RPMI8226 (cell line): ENCODE results near the gene ASCL1.
A peak's percentile ranks its signal among the peaks of the same experiment; 100 is the strongest.

Experiments
- DNase-seq: peaks from one replicate; pipeline ENCODE4 v3.0.0-alpha.2; 2015

ASCL1 gene

DNA sequence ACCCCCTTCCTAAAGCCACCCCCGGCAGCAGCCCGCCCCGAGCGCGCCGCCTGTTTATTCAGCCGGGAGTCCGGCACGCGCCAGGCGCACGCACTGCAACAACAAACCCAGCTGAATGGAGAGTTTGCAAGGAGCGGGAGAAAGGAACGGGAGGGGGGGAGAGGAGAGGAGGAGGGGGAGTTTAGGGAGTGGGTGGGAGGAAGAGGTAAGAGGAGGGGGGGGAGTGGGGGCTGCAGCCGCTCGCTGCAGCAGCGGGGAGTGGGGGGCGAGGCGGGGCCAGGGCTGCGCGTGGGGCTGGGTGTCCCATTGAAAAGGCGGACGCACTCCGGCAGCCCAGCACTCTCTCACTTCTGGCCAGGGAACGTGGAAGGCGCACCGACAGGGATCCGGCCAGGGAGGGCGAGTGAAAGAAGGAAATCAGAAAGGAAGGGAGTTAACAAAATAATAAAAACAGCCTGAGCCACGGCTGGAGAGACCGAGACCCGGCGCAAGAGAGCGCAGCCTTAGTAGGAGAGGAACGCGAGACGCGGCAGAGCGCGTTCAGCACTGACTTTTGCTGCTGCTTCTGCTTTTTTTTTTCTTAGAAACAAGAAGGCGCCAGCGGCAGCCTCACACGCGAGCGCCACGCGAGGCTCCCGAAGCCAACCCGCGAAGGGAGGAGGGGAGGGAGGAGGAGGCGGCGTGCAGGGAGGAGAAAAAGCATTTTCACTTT is at the start of gene ASCL1:
TSS of gene ASCL1 (plus strand) at position 336 of the 712 bp plus-strand sequence. CDS start 571 bp downstream, outside the sequence.
- no peak for DNase-seq

DNA sequence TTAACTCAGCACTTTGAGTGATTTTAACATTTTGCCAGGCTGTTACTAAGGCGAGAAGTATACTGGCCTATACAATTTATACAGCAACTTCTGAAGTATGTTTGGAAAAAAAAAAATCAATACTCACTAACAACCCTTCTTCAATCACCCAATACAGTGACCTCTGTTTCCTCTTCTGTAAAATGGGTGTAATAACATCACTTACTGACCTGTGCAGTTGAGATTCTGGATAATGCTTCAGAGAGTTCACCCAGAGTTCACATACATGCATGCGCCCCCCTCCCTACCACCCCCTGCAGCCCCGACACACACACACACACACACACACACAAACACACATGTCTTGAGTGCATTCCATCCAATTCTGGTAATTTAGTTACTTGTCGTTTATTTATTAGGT is 49.6 kb upstream of the ASCL1 start:
- DNase-seq: no peak

DNA sequence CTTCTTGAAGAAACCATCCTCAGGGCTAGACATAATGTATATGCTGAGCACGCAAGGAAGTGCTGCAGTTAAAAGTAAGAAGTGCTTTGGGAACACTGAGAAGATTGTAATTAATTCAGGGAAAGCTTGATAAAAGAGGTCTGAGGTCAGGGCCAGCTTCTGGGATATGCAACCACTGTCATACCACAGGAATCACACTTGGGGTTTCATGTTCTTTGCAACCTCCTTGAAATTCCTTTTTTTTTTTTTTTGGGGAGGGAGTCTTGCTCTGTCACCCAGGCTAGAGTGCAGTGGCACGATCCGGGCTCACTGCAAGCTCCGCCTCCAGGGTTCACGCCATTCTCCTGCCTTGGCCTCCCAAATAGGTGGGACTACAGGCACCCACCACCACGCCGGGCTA is 47.3 kb upstream of the ASCL1 start:
- no peak for DNase-seq

DNA sequence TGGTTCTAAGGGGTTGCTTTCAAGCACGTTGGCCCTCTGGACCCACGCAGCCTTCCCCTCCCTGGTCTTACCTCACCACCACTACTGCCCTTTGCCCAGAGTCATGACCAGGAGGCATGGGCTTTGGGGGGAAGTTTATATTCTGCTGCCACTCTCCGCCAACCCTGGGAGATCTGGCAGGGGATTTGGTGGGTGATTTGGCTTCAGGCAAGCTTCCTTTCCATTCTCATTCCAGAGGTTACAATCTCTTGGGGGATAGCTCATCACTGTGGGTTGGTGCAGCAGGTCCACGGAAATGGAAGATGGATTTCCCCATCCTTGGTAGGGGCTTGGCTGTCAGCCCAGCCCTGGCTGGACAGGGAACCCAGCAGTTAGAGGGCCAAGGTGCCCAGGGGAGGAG is 46.7 kb upstream of the ASCL1 start:
- no peak for DNase-seq

DNA sequence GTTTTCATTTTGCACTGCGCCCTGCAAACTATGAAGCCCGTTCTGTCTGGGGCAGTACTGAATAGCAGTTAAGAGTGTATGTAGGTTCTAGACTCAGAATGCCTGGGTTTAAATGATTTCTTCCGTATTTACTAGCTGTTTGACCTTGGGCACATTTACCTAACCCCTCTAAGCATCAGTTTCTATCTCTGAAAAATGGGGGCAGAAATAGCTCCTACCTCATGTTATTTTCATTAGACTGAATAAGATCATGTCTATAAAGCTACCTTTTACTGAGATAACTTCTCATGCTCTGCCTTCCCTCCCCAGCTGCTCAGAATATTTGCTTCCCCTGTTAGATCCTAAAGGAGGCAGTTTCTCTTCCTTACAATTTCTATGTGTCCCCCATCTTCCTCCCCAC is 46.2 kb upstream of the ASCL1 start:
- no peak for DNase-seq

DNA sequence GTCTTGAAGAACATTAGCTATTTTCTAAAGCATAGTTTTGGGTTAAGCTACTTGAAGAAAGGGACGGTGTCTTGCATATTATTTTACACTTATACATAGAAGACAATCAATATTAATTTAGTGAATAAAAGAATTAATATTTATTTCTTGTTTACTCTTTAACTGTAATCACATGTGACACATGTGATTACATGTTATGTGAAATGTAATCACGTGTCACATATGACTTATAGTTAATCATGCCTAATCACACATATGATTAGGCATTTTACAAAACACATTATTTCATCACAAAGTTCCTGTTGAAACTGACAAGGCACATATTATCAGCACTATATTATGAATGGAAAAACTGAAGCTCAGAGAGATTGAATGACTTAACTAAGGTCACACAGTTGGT is 45.2 kb upstream of the ASCL1 start:
- DNase-seq: no peak

DNA sequence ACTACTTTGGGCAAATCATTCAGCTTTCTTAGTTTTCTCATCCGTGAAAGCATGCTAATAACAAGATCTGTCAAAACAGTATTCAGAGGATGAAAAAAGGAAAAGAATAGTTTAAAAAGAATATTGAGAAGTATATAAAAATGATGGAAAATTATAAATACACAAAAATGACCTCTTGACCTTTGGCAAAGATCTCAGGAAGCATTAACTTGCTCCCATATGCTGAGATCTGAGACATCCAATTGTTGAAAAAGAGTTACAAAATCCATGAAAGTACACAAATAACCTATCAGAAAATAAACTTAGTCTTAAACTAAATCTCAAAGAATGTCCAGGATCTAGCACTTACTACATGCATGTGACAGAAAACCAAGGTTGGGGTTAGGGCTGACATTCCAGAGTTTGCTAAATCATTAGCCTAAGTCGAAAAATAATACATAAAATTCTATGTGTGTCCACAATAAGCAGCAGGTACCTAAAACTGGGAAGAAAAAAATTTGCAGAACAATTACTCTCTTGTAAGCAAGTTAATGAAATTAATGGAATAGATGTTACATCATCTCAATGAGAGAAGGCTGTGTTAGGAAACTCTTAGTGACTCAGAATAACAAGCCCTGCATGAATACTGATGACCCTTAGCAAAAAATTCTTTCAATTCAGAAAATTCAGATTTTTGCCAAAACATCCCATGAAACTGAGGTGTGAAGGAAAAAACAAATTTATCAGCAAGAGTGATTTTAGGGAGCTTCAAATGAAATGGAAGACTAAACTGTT is 43.8 kb upstream of the ASCL1 start:
- DNase-seq: no peak

DNA sequence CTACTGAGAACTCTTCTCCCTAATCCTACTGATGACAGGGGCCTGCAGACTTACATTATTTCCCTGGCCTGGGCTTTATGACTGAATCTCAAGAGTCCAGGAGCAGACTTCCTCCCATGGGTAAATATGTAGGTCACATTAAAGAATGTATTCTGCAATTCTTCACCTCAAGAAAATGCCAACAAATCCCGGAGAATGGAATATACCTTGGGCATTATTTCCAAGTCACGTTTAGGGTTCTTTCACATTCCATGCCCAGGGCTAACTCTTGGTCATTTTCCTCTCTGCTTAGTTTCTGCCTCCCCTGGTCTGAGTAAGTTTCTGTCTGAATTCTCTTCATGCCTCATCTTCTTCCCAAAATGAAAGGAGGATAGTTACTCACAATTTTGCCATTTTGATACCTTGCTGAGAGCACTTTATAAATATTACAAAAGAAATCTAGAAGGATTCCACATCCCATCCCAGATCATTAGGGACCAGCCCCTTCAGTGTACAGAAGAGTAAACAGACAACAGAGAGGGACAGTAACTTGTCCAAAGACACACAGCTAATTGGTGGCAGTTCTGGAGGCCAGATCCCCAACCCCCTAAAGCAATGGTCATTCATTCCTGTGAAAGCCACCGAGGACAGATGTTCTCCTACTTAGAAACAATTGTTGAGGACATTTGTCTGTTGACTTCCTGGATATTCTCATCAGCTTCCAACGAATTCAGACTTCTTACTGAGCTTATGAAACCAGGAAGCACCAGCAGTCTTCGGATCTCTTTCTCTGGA is 41.0 kb upstream of the ASCL1 start:
- DNase-seq: no peak

DNA sequence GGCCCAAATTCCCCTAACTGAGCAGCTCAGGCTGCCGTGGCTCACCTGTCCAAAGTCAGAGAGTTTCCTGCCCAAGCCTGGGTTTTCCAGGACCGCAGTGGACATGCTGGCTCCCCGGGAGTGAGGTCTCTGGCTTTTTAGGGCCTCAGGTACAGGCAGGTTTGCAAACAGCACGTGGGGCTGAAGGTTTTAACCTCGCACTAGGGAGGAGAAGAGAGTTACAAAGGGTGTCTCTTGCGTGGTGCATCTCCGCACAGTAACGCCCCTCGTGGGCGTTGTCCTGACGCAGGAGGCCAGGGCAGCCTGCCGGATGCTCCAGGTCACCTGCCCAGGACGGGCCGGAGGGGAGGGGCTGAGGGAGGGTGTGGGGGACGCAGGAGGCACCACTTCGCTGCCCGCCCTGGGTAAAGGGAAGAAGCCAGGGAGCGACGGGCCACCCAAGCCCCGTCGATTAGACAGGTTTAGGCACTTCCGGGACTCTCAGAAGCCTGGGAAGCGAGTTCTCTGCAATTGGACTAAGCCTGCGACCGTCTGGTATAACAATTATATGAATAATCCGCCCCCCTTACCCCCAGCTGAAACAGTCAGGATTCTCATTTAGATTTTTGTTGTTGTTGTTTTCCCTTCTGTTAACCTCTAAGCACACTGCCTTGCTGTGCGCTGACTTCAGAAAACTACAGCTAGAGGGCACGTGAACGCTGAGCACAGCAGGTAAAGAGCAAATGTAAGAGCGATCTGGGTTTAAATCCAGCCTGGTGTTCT is 40.3 kb upstream of the ASCL1 start, which contains the start of gene PAH:
TSS of gene PAH (minus strand) at position 219 of the 762 bp plus-strand sequence. CDS start at position 105, 114 bp downstream.
- DNase-seq: peak; percentile 21

DNA sequence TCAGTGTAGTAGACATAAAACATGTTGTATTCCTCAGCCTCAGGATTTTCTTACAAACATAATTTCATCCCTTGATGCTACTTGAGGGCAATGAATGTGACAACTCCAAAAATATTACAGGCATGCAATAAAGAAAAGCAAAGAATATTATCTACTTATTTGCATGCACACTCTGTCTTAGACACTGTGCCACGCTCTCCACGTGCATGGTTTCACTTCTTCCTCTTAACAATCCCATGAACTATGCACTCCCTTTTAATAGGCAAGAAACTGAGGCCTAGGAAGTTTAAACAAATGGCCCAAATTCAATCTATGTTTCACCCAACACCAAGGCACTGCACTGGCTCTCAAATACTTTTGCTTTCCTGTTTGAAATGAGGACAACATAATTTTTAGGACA is 38.6 kb upstream of the ASCL1 start:
- no peak for DNase-seq

DNA sequence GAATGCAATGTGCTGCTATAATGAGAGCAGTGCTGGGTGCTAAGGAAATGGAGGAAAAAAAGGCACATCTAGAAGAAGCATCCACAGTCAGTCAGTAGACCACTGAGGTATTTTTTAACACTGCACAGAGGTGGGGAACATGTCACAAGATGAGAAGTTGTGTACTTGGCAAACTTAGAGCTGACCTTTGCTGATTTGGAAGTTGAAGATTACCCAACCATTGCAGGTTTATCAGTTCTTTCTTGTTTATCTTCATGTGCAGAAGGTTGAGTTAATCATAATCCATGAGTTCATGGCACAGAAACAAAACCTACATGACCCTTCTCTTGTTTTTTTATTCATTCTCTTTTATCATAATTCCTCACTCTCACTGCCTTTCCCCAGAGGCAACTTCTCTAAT is 37.2 kb upstream of the ASCL1 start:
- DNase-seq: no peak

DNA sequence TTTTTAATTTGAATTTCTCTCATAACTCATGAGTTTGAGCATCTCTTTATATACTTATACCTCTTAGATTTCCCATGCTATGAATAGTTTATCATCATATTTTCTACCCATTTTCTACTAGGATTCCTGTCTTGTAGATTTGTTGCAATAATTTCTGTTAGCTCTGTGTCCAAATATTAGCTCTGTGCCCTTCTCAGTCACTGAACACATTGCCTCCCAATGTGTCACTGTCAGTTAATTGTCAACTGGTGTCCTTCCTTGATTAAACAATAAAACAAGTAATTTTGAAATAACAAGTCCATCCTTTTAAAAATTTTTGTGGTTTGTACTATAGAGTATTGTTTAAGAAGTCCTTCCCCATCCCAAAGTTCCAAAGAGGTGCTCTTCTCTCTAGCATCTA is 36.2 kb upstream of the ASCL1 start:
- no peak for DNase-seq

DNA sequence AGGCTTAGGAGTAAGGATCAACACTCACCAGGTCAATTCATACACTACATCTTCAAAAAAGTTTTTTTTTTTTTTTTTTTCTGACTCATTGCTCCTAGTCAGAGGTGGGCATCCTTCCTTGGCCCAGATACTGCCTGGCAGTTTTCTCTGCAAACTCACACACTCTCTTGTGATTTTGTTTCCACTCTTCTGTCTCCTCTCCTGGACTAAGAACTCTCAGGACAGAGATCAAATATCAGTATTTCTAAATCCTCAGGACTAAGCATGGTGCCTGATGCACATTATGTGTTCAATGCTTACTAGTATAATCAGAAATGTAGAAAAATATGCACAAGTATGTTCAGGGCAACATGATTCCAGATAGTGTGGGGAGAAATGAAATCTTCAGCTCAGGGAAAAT is 30.3 kb upstream of the ASCL1 start:
- DNase-seq: no peak

DNA sequence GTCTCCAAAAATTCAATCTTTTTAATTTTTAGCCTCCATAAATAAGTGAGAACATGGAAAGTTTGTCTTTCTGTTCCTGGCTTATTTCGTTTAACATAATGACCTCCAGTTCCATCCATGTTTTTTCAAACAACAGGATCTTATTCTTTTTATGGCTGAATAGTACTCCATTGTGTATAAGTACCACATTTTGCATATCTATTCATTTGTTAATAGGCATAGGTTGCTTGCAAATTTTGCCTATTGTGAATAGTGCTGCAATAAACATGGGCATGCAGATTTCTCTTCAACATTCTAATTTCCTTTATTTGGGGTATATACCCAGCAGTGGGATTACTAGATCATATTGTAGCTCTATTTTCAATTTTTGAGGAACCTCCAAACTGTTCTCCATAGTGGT is 24.3 kb upstream of the ASCL1 start:
- no peak for DNase-seq

DNA sequence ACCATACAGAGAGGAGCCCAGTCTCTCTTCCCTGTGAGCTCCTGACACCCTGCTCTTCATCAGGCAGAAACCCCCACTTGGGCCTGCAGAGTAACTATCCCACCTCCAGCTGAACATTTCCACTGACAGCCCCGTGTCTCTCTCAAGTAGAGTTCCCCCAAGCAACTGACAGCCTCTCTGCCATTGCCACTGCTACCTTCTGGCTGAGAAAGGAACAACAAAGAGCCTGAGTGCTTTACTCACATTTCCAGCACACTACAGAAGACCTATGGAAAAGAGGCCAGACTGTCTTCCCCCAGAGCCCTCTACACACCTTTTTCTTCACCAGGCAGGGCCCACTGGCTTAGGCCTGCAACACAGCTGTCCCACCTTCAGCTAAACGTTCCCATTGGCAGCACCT is 18.4 kb upstream of the ASCL1 start:
- no peak for DNase-seq

DNA sequence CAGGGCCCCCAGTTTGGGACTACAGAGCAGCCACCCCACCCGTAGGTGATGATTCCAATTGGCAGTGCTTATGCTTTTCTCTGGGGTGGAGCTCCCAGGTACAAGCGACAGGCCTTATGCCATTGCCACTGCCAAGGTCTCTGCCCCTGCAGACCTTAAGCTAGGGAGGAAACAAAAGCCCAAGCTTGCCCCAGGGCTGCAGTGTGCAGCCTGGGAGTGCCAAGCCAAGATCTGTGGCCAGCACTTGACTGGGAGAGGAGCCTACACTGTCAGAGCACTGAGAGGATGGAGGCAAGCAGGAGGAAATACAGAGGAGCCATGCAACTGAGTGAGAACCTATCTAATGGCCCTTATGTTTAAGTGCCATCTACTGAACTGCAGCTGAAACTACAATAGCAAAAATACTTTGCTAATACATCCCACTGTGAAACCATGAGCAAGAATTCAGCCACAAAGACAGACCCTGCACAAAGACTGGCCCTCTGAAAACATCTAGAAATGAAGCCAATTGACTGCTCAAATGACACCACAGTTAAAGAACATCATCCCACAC is 17.7 kb upstream of the ASCL1 start:
- DNase-seq: no peak

DNA sequence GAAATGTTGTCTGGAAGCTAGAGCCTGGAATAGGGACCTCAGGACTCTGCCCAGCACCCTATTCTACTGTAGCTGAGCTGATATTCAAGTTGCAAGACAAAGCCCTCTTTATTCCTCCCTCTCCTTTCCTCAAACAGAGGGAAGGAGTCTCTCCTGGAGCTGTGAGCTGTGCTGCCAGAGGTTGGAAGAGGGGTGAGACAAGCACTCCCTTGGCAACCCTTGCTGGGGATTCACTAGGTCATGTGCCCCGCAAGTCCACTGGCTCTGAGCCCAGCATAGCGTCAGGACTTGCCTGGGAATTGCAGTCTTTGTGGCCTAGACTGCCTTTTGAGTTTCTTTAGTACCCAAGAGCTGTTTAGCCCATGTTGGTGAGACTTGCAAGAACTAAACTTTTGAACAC is 11.4 kb upstream of the ASCL1 start:
- no peak for DNase-seq

DNA sequence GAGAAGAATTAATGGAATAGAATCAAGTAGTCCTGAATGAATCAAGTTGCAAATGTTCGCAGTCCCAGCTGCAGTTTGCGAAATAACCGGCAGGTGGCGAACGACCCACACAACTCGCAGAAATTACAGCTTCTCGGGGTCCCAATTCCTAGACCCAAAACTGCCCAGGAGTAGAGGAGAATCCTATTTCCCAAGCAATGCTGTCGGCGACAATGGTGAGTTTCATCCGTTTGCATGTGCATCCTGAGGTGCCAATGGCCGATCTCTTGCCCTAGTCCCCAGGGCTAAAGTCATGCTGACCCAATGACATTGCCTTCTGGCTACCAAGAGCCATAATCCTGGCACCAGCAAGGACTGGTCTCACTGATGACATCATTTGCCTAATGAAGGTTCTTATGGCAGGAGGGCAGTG is 8.5 kb upstream of the ASCL1 start:
- DNase-seq: peak; percentile 26

DNA sequence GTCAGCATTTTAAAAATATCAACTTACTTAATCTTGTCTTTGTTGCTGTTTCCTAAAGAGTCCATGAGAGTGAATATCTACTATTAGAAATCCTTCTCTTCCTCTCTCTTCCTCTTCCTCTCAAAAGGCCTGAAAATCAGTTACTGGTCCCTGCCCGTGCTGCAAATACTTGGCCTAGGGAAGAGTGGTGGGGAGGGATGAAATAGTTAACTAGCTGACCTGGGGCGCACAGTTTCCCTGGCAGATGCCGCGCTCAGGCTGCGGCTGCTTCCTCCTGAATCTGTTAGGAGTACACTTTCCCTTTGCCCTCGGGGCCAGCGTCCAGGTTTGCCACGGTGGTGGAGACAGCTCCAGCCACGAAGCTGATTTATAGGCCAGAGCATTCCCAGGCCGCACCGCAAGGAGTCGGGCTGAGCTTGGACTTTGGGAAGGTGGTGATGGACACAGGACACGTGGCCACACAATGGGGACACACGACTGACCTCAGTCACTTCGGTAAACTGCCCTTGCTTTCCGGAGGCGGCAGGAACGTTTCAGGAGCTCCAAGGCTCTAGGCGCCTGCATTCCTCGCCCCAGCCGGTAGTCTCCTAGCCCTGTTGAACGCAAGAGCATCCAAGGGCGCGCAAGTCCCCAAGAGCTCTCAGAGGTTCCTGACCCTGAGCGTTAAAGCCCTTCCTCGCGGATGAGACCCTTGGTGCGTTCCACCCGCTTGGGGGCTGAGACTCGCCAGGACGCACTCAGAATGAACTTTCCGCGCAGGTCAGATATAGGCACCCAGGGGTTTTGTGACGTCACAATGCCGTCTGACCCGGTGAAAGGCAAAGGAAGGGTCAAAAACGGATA is 7.1 kb upstream of the ASCL1 start:
- no peak for DNase-seq

DNA sequence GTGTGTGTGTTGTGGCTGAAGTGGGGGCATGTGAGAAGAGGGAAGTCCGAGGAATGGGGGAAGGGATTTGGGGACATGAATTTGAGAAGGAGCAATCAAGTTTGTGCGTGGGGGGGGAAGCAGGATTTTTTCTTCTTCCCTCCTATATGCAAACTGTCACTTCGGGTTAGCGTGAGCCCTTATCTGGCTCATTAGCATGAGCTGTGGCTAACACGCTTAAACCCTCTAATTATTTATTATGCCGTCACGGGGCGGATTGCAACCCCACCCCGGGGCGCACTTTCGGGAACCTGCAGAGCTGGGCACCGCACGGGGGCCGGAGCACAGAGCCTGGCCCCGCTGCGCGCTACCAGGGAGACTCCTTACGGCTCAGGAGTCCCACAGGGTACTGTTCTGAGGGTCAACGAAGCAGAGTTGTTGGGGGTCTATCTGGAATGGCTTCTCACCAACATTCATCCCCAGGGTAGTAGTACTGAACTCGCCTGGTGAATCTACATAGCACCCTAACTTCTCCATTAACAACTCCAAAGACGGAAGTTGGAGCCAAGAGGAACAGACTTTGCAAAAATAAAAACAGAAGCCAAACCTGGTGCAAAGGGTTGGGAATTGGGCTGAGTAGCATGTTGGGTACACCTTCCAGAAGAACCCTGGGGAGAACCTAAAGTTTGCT is 6.4 kb upstream of the ASCL1 start:
- DNase-seq: no peak

DNA sequence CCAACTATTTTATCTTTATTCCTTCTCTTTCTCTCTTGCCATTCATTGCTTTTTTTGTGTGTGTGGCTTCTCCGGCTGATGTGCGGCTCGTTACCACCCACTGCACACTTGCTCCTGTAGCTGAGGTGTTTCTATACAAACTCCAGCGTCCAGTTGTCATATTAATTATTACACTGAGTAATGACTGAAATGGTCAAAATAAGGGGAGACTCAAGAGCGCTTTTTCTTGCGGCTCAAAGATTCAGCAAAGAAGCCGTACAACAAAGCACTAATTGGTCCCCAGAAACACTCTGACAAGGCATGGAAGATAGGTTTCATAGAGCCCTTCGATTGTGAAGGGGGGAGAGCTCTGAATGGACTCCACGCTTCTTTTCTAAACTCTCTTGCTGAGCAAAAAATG is 5.6 kb upstream of the ASCL1 start:
- no peak for DNase-seq
